ENCODE results near the gene ANO2.
A peak's percentile ranks its signal among the peaks of the same experiment; 100 is the strongest.

The ANO2 gene

DNA sequence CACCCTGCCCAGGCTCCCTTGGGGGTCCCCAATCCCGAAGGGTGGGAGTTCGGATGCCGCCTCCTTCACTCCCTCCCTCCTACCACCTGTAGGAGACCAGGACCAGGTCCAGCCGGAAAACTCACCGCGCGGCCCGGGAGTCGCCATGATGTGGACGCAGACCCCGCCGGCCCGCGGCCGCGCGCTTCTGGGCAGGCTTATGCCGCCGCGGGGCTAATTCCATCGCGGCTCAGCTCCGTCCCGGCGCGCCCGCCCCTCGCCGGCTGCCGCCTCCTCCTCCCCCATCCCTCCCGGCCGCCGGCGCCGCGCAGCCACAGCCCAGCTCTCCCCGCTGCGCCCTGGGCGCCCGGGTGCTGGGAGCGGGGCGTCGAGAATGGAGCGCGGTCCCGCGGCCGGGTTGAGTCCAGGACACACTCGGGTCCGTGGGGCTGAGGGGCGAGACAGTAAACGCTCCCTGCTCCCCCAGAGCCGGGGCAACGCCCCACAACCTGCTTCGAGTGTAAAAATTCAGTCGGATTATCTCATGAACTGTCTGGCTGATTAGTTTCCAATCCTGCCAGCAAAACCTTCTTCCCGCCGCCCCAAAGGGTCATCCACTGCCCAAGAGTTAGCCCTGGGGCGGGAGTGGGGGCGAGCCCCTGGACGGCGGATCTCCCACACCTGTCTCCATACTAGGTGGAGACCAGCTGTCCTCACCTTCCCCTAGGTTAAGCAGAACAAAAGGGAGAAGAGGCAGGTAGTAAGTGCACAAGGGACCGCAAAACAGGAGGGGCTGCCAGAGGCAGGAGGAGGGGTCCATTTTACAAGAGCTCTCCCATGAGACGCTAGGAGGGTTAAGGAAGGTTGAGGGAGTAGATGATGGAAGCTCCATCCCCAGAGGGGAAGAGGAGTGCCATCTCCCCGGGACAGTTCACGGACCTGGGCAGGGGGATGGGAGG lies at the start of gene ANO2:
TSS of gene ANO2 (minus strand) at position 189 of the 938 bp plus-strand sequence. CDS start at position 147, 42 bp downstream.
- no peak for DNase-seq (ENCODE audit: low read depth)

DNA sequence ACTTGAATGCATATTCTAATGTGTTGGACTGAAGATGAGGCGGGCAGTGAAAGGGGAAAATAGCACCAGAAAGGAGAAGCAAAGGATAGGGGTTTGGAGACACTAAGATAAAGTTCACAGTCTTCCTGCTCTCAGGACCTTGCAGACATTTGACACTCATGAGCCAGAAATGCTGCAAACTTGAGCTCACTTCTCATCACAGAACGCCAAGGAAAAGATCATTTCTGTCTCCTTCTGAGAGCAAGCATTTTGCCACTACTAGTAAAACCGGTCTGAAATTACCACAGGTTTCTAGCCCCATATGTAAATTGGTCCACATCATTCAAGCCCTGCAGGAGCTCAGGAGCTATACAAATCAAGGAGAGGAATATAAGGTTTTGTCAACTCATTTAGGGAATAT lies 44.6 kb upstream of the ANO2 start:
- no peak for DNase-seq (ENCODE audit: low read depth)

DNA sequence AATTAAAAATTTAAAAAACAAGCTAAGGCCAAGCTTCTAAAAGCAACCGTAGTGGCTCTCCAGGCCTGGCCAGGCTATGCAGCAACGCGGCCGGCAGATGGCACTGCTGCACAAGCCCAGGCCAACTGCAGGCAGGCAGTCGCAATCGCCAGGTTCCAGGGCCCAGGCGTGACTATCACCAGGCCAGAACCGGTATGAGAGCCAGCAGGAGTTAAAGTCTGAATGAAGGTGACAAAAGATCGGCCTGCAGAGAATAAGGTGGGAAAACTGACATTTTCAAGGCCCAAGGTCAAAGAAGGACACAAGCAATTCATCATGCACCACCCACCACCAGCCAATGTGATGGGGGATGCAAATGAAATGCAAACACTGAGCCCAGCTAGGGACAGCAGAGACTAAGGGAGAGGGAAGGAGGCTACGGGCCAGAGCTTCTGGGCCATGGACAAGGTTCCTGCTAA lies 43.6 kb upstream of the ANO2 start:
- DNase-seq (ENCODE audit: low read depth), result peak; percentile 8

DNA sequence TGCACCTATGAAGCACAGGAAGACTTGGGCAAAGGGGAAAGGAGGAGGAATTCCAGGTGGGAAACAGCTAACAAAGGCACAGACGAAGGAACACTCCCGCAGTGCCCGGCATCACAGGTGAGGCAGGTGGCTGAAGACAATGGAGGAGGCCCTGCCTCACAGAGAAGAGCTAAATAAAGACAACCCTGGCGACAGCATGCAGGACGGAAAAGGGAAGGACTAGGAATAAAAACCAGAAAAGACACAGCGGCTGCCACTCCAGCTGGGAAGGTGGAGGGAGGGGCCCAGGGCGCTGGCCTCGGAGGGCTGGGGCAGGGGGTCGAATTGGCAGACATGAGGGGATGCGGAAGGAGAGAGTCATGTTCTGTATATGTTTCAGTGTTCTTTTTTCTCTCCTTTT lies 43.0 kb upstream of the ANO2 start:
- DNase-seq (ENCODE audit: low read depth), result no peak

DNA sequence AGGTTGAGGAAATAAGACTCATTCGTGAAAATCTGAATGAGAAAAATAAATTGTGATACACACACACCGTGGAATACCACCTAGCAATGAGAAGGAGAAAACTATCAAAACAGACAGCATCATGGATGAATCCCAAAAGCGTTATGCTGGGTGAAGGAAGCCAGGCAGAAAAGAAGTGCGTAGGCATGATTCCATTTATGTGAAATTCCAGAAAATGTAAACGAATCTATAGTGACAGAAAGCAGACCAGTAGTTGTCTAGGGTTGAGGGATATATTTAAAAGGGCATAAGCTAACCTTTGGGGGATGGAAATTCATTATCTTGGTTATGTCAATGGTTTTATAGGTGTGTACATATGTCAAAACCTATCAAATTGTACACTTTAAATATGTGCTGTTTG lies 42.5 kb upstream of the ANO2 start:
- no peak for DNase-seq (ENCODE audit: low read depth)

DNA sequence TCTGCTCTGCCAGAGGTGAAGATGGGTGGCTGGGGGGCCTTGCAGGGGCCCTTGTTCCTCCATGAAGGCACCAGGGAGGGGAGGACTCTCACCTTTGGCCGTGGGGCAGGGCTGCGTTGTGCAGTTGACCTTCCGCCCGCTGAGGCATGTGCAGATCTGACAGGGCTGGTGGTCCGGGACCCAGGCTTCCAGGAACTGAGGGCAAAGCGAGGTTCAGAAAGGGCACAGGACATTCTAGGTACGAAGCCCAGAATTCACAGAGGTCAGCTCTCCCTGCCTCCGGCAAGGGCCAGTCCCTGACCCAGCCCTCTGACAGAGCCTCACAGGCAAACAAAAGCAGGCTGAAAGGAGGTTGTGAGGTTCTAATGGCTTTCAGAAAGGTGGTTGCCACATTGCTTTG lies 40.4 kb upstream of the ANO2 start:
- no peak for DNase-seq (ENCODE audit: low read depth)

DNA sequence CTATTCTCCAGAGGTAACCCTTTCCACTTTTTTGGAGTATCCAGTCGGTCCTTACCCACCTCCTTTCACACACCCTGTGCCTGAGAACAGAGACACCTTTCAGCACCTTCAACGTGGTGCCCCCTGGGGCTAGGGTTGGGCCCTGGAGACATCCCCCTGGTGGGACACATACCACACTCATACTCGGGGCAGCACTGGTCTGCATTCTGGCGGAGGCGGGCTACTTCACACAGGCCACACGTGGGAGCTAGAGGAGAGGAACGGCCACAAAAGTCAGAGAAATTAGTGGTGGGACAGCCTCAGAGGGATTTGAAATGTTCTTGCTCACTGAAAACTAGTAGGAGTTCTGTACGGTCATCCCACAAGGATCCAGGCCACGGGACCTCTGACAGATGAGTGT lies 39.8 kb upstream of the ANO2 start:
- no peak for DNase-seq (ENCODE audit: low read depth)

DNA sequence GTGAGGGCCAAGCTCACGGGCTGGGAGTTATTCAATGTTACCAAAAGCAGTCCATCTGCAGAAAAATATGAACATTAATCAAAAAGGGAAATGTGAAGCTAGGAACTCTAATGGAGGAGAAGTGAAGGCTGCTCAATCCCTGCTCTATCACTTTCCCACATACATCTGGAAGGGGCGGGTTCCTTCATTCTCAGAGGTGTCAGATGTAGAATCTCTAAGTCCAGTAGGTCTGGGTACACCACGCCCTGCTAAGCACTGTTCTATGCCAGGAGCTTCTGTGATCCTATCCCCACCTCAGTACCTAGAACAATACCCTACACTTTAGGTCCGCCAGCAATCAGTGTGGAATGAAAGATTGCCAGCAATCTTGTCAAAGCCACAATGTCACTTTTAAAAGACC lies 37.0 kb upstream of the ANO2 start:
- no peak for DNase-seq (ENCODE audit: low read depth)

DNA sequence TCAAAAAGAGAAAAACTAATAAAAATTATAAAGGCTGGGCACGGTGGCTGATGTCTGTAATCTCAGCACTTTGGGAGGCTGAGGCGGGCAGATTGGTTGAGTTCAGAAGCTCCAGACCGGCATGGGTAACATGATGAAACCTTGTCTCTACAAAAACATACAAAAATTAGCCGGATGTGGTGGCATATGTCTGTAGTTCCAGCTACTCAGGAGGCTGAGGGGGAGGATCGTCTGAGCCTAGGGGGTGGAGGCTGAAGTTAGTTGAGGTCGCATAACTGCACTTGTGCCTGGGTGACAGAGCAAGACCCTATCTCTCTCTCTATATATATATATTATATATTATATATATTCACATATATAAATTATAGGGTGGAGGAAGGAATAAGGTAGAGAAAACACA lies 32.5 kb upstream of the ANO2 start:
- no peak for DNase-seq (ENCODE audit: low read depth)

DNA sequence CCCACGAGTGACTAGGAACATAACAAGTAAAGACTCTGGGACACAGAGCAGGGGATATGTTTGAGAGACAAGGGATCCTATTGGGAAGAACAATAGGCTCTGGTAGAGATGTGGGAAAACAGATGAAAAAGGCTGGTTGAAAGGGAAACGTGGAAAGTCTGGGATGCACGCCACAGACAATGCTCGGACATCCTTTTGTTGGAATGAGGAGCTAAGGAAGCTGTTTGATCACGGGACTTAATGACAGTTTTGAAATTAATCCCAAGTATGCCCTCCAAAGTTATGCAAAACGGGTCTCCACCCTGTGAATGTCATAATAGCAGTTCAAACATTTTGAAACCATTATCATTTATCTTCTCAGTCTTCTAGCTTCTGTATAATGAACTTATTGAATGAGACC lies 31.7 kb upstream of the ANO2 start:
- DNase-seq (ENCODE audit: low read depth), result no peak

DNA sequence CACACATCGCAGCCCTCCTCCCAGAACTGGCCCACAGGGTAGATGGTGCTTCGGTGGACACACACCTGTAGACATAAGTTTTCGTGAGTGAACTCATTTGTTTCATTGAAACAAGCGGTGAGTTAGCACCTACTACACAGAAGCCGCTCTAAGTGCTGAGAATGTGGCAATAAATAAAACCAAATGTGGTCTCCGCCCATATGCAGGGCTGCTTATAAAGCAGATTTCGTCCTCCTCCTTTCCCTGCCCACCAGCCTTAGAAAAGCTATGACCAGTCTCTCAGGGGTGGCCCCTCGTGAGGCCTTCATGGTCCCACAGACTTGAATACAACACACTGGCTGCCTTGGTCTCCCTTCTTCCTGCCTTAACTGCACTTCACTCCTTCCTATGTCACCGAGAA lies 31.1 kb upstream of the ANO2 start:
- DNase-seq (ENCODE audit: low read depth), result no peak

DNA sequence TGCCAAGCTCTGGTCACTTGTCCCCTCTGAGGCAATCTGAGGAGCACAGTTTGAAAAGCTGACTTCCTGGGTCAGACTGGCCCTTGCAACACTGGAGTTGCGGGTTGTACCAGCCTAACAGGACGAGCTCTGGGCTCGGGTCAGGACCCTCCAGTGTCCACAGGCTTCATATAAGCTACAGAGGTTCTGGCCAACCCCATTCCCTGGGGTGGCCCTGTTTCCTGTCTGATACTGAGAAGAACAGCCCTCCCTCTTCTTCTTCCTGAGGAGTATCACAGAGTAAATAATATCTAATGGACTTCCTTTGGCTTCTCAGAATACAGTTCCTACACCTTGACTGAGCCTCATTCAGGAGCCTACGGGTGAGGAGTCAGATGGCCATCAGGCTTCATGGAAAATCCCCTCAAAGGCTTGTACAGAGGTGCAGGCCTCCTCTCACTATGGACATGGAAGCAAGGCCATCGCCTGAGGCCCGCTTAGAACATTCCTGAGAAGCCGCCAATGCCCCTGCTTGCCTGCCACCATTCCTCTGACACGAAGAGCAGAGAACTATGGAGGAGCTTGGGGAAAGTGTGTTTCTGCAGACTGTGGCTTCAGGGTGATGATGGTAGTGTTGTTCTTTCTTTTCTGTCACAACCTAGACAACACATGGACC lies 28.5 kb upstream of the ANO2 start:
- DNase-seq (ENCODE audit: low read depth), result no peak

DNA sequence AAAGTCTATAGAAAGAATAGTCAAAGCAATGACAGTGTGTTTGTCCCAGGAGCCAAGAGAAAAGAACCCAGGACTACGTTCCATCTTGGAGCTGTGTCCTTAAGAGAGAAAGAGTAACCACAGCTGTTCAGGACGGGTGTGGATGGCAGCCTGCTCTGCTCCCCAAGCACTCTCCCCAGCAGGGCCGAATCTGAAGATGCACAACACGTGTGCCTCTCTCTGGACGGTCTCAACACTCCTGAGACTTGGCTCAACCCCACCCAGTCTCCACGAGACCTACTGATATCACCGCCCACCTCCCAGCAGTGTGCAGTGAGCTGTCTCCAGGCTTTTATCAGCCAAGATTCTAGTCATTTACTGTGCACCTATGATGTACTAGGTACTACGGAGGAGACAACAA lies 27.3 kb upstream of the ANO2 start:
- no peak for DNase-seq (ENCODE audit: low read depth)

DNA sequence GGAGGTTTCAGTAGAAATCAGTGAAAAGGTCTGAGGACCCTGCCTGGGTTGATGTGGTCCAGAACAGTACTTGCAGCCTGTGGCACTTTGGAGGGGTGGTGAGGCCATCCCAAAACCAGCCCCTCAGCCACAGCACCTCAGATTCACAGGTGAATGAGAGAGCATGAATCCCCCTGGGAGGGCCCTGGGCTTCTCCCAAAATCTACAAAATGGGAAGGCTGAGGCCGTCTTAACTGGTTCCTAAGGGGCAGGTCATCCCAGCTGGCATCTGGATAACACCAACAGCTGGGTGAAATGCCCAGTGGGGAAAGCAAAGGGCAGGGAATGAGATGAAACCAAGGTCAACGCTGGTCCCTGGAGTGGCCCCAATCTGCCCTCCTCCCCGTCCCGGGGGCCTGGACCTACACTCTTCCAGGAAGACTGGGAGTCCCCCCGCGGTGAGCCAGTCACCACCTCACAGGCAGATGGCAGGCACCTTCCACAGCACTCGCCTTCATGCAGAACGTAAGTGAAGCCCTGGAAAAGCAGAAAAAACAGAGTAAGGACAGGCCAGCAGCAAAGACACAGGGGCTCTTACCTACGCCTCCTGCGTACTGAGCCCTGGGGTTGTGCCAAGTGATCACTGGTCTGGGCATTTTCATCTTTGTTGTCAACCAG lies 26.3 kb upstream of the ANO2 start:
- DNase-seq (ENCODE audit: low read depth), result no peak

DNA sequence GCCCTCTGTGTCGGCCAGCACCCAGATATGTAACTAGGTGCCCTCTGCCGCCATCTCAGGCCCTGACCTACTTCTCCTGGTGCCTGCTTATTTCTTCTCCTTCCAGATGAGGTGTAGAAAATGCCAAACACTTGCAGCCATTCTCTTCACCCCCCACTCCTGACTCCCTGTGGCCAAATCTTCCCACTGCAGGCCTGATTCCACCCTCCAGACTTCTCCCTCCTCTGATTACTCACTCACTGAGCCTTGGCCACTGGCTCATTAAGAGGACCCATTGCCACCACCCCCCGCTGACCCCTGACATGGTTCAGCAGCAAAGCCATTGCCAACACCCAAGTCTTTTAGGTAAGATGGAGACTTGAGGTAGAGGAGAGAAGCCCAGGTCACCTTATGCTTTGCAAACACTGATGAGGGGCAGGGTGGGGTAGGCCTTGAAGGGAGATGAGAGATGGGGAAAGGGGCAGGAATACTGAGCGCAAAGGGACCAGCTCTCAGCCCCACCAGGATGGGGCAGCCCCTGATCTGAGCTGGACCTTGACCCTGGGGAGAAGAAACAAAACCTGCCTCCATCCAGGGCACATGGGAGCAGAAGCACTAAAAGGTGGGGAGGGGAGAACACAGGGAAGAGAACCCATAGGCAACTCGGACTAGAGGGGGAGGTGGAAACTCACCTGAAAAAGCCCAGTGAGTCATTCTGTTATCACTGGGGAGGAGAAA lies 25.1 kb upstream of the ANO2 start:
- no peak for DNase-seq (ENCODE audit: low read depth)

DNA sequence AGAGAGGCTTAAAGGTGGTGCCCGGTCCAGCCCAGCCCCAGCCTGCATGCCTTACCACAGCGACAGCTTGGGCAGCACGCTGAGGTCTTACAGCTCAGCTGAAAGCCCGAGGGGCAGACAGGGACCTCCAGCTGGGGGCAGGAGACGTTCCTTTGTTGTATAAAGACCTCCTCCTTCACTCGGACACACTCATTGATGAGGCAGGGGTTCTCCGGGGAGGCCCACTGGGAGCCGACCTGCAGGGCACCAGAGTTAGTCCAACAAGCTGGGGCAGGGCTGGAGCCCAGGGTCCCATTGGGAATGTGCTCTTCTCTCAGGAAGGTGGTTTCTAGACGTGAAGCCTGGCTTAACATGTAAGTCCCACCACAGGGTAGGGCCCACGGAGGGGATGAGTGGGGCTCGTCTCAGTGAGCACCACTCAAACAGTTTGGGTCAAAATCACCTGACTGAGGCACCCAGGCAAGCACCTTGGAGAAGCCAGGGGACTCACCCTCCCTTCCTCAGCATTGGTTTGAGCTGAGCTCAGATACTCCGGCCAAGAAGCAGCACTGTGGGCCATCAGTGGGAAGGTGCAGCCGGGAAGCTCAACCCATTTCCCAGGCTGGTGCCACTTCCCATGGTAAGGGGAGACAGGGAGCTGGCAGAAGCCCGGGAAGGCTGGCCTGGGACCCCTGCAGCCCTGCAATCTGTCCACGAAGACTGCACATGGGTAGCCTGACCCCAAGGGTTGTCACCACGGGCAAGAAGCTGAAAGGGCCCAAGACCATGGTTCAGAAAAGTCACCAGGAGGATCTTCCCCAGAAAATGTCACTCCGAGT lies 24.3 kb upstream of the ANO2 start:
- DNase-seq (ENCODE audit: low read depth), result no peak

DNA sequence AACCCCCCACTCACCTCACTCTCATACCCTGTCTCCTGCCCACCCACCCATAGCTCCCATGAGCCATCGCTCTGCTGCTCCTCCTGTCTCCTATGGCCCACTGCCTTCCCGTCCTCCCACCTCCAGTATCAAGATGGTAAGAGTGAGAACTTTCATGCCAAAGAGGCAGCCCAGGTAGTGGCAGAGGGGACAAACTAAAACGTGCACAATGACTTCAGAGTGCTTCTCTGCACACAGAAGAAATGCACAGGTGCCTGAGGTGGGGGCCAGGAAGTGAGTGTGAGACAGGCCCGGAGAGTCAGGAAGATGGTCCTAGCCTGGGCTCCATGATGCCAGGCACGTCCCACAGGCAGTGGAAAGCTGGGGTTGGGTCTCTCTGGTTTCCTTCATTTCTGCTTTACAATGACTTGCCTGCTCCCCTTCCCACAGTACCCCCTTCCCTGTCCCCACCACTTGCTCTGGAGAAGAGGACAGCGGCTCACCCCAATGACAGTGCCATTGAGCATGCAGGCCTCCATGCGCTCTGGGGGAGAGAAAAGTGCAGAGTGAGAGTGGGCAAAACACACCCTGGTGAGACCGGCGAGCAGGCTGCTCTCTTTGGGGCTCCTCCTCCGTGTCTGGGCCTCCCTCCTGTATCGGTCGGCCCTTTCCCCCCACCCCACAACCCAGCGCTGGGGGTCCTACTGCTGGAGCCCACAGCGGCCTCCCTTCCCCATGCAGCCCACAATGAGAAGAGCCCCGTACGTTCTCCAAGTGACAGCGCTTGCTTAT lies 22.8 kb upstream of the ANO2 start:
- DNase-seq (ENCODE audit: low read depth), result no peak

DNA sequence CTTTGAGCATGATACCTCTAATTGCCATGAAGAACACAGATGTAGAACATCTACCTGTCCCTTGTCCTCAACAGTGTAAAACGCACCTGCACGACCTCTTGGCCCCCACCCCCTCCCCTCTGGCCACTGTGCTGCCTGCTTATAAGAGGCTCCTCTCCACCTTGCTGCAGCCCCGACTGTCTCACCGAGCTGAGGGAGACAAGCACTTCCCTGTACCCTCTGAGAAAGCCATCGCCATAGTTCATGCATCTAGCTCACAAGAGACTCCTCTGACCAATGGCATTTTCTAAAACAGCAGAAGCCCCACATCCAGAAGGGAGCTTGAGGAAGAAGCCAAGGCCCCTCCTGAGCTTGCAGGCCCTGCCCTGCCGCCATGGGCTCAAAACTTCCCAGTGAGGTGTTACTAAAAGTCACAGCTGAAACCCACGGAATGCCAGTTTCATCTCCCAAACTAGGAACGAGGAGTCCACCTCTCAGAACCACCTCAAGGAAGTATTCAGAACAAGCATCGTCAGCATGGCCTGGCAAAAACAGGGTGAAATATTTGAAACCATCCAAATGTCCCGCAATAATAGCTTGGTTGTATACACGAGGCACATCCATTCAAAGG lies 21.5 kb upstream of the ANO2 start:
- no peak for DNase-seq (ENCODE audit: low read depth)

DNA sequence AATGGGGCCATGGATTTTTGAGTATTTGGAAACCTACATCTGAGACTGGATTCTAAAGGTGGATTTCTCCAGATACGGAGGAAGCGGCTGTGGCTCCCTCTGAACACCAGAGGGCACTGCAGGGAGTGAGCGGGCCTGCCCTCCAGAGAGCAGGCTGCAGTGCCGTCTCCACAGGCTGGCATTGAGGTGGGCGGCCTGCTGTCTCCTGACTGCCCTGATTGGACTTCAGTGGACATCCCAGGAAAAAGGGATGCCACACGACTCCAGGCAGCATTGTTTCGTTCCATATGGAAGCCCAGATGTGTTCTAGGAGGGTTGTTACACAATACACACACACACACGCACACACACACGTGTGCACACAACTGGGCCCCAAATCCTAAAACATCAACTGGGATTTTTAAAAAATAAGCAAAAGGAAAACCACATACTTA lies 20.9 kb upstream of the ANO2 start:
- no peak for DNase-seq (ENCODE audit: low read depth)
